Thymus (tissue), 11 donors: ENCODE data around the gene PSD. TPM values are rescaled to one million over a fixed set of nuclear protein-coding genes. Genes with fewer than 3 reads are reported as not detected.

ENCODE experiments used
- DNase-seq, 9 donors: peaks; one replicate each; pipeline ENCODE4 v3.0.0-alpha.2; 2013; ENCODE audit warnings: low spot score in 9 of 9, low read depth in 6 of 9, missing footprints in 1 of 9
- H3K27ac ChIP-seq, 2 donors: one replicate each; pipeline ENCODE4 v1.5.1; 2013; ENCODE audit warnings: control low read depth in 1 of 2, low read depth in 1 of 2, low read length in 1 of 2, mild to moderate bottlenecking in 1 of 2, moderate library complexity in 1 of 2
- H3K27me3 ChIP-seq, 2 donors: one replicate each; pipeline ENCODE4 v1.5.1; 2013; ENCODE audit warnings: low read length in 1 of 2; ENCODE audit not compliant: control insufficient read depth in 2 of 2, insufficient read depth in 1 of 2
- H3K36me3 ChIP-seq, 2 donors: one replicate each; pipeline ENCODE4 v1.5.1; 2013; ENCODE audit warnings: low read length in 1 of 2, mild to moderate bottlenecking in 1 of 2, moderate library complexity in 1 of 2; ENCODE audit not compliant: control insufficient read depth in 2 of 2, insufficient read depth in 2 of 2
- H3K4me1 ChIP-seq, 2 donors: one replicate each; pipeline ENCODE4 v1.5.1; 2013; ENCODE audit warnings: low read length in 2 of 2; ENCODE audit not compliant: control insufficient read depth in 2 of 2, insufficient read depth in 2 of 2
- H3K4me3 ChIP-seq, 2 donors: one replicate each; pipeline ENCODE4 v1.5.1; 2013; ENCODE audit warnings: low read length in 2 of 2, control low read depth in 1 of 2, mild to moderate bottlenecking in 1 of 2
- H3K9me3 ChIP-seq, 2 donors: one replicate each; pipeline ENCODE4 v1.5.1; 2013; ENCODE audit warnings: low read length in 1 of 2, mild to moderate bottlenecking in 1 of 2; ENCODE audit not compliant: control insufficient read depth in 2 of 2, insufficient read depth in 1 of 2
- WGBS: extraction: QIAGEN DNeasy Blood & Tissue Kit; methylation state at CpG from one replicate; pipeline ENCODE4 v1.1.7; 2013; 5-methylcytosine and 5-hydroxymethylcytosine counted together
- polyA plus RNA-seq: library from polyadenylated mRNA; stranded (reverse); fragments of 200-250 nt; gene quantifications from one replicate; pipeline ENCODE4 v1.2.3, GENCODE V29; 2013
- total RNA-seq: library from RNA; stranded (reverse); fragments of 120-200 nt; gene quantifications from one replicate; pipeline ENCODE4 v1.2.4, GENCODE V29; 2013
- donor health status: healthy.

Gene PSD
- total and polyA plus RNA-seq, 2 donors: 3.8 to 4.6 TPM

GRCh38 chr10:102398172-102399020, 20.2 kb downstream of the PSD start:
- Histone ChIP-seq H3K9me3 (no peaks in the 10 kb centered on the region), H3K27ac (no peak overlapping the region), H3K27me3 (peaks cover 0 to 30% of the 10 kb centered on the region in 2 donors), H3K4me1 (peaks cover 8 to 49% of the 10 kb centered on the region in 2 donors), H3K4me3 (no peak overlapping the region), H3K36me3 (peaks cover 9 to 31% of the 10 kb centered on the region in 2 donors)
- no peak for DNase-seq
- 97% methylated on average over 21 of the region's 21 CpGs for WGBS

GRCh38 chr10:102397222-102398171, 21.1 kb downstream of the PSD start:
- WGBS: 96% methylated on average over 14 of the region's 14 CpGs
- Histone ChIP-seq H3K27me3 (peaks cover under 1 to 39% of the 10 kb centered on the region in 2 donors), H3K27ac (no peak overlapping the region), H3K4me1 (peaks cover 10 to 53% of the 10 kb centered on the region in 2 donors), H3K9me3 (no peaks in the 10 kb centered on the region), H3K4me3 (no peak overlapping the region), H3K36me3 (peaks cover 9 to 31% of the 10 kb centered on the region in 2 donors)
- DNase-seq: no peak

- H3K4me3 ChIP-seq: peak overlapping the region in 1 of 2 donors; percentile 49
- 97% methylated on average over 12 of the region's 12 CpGs for WGBS
- H3K27me3 ChIP-seq: peaks cover 3 to 44% of the 10 kb centered on the region in 2 donors
- DNase-seq: no peak
- H3K4me1 ChIP-seq: peaks cover 10 to 53% of the 10 kb centered on the region in 2 donors
- no peak overlapping the region for H3K27ac ChIP-seq
- no peaks in the 10 kb centered on the region for H3K9me3 ChIP-seq
- peaks cover 8 to 29% of the 10 kb centered on the region in 2 donors for H3K36me3 ChIP-seq
These were observed 21.8 kb downstream of the PSD start for GRCh38 chr10:102396730-102397151.

GRCh38 chr10:102396317-102396650, 22.3 kb downstream of the PSD start:
- Histone ChIP-seq H3K9me3 (no peaks in the 10 kb centered on the region), H3K36me3 (peaks cover 4 to 25% of the 10 kb centered on the region in 2 donors), H3K27me3 (peaks cover 3 to 44% of the 10 kb centered on the region in 2 donors), H3K4me3 (peak overlapping the region; percentile 49 to 84), H3K27ac (peak overlapping the region in 1 of 2 donors; percentile 70), H3K4me1 (peaks cover 10 to 53% of the 10 kb centered on the region in 2 donors)
- WGBS: 84% methylated on average over 4 of the region's 4 CpGs
- no peak for DNase-seq

GRCh38 chr10:102395400-102396316, 22.9 kb downstream of the PSD start, which contains the start of gene NFKB2:
NFKB2 (plus strand) TSS chr10:102395705; CDS start chr10:102395960, 255 bp downstream.
- peak in 8 of 9 donors; percentile 62 to 90 (median 77) for DNase-seq
- Histone ChIP-seq H3K36me3 (peaks cover 0 to 21% of the 10 kb centered on the region in 2 donors), H3K4me3 (peak within 1 kb of the TSS; percentile 49 to 84), H3K27ac (peak within 1 kb of the TSS; percentile 83 to 98), H3K27me3 (peaks cover 3 to 48% of the 10 kb centered on the region in 2 donors), H3K9me3 (no peaks in the 10 kb centered on the region), H3K4me1 (peaks cover 10 to 53% of the 10 kb centered on the region in 2 donors)
- WGBS: 2% methylated on average over 42 of the region's 42 CpGs

- peak overlapping the region; percentile 83 to 98 for H3K27ac ChIP-seq
- H3K27me3 ChIP-seq: peaks cover 3 to 52% of the 10 kb centered on the region in 2 donors
- peak overlapping the region; percentile 49 to 84 for H3K4me3 ChIP-seq
- peak in 4 of 9 donors; percentile 36 to 66 (median 40) for DNase-seq
- 1% methylated on average over 35 of the region's 35 CpGs for WGBS
- peaks cover 0 to 16% of the 10 kb centered on the region in 2 donors for H3K36me3 ChIP-seq
- H3K9me3 ChIP-seq: no peaks in the 10 kb centered on the region
- H3K4me1 ChIP-seq: peaks cover 10 to 50% of the 10 kb centered on the region in 2 donors
These were observed 23.7 kb downstream of the PSD start for GRCh38 chr10:102394801-102395399.

- H3K36me3 ChIP-seq: peaks cover 0 to 15% of the 10 kb centered on the region in 2 donors
- WGBS: under 1% methylated on average over 71 of the region's 71 CpGs
- peaks cover 3 to 52% of the 10 kb centered on the region in 2 donors for H3K27me3 ChIP-seq
- peaks cover 10 to 46% of the 10 kb centered on the region in 2 donors for H3K4me1 ChIP-seq
- peak overlapping the region; percentile 83 to 98 for H3K27ac ChIP-seq
- H3K4me3 ChIP-seq: peak overlapping the region; percentile 49 to 84
- peak; percentile 68 to 92 (median 77) for DNase-seq
- H3K9me3 ChIP-seq: no peaks in the 10 kb centered on the region
These were observed 24.3 kb downstream of the PSD start for GRCh38 chr10:102394079-102394800.
